Measurements from ENCODE around the gene BACH2. TPM values are rescaled to one million over a fixed set of nuclear protein-coding genes. Genes with fewer than 3 reads are reported as not detected.
A peak's percentile ranks its signal among the peaks of the same experiment; 100 is the strongest.

Gene BACH2
- total RNA-seq, 1 donor from 2014 or later: 88.8 TPM

DNA sequence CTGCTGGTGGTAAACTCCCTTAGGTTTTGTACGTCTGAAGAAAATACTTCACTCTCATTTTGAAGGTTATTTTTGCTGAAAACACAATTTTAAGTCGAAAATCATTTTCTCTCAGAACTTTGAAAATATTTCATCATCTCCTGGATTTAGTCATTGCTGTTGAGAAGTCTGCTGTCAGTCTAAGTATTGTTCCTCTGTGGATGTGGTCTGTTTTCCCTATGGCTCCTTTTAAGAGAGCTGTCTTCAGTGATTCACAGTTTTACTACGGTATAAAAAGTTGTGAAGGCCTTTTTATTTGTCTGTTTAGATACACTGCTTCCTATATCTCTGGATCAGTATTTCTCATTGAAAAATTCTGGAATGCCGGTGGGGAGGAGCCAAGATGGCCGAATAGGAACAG is 243.0 kb downstream of the BACH2 start:
- intact Hi-C loops (cut with micrococcal nuclease): no loop called here
- Mint-ChIP-seq H3K4me1 (ENCODE audit: low read depth) (peaks cover 38% of the 10 kb centered on the region), H3K36me3 (ENCODE audit: low read depth) (peaks cover 84% of the 10 kb centered on the region)

DNA sequence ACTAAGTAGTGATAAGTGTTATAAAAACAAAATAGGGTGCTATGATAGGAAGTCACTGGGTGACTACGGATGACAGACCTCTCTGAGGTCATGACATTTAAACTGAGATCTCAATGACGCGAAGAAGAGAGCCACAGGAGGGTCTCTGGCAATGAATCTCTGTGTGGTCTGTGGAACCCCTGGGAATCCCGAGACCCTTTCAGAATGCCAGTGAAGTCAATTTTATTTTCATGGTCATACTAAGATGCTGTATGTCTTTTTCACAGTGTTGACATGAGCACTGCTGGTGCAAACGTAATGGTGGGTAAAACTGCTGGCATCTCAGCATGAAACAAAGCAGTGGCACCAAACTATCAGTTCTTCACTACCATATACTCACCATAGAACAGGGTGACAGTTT is 247.3 kb downstream of the BACH2 start:
- peaks cover 46% of the 10 kb centered on the region for H3K4me1 Mint-ChIP-seq (ENCODE audit: low read depth)
- peaks cover 68% of the 10 kb centered on the region for H3K36me3 Mint-ChIP-seq (ENCODE audit: low read depth)
- intact Hi-C loops (cut with micrococcal nuclease): loop anchor here (1.0 to 2.0 kb wide), 3 partner anchors 20 to 95 kb away; no protein-coding TSS in a partner anchor
- H3K4me3 Mint-ChIP-seq (ENCODE audit: low read depth): peak overlapping the region; percentile 19
- peaks cover 23% of the 10 kb centered on the region for H3K9me3 Mint-ChIP-seq
- H3K27me3 Mint-ChIP-seq (ENCODE audit: low read depth): no peaks in the 10 kb centered on the region
- no peak for DNase-seq (ENCODE audit: low spot score)
- peak overlapping the region; percentile 81 for H3K27ac Mint-ChIP-seq

More for the DNA sequence above, 243.0 kb downstream of the BACH2 start:
- Mint-ChIP-seq H3K4me3 (ENCODE audit: low read depth) (no peak overlapping the region), H3K27ac (peak overlapping the region; percentile 33), H3K9me3 (peaks cover 48% of the 10 kb centered on the region), H3K27me3 (ENCODE audit: low read depth) (no peaks in the 10 kb centered on the region)
- DNase-seq (ENCODE audit: low spot score): no peak

DNA sequence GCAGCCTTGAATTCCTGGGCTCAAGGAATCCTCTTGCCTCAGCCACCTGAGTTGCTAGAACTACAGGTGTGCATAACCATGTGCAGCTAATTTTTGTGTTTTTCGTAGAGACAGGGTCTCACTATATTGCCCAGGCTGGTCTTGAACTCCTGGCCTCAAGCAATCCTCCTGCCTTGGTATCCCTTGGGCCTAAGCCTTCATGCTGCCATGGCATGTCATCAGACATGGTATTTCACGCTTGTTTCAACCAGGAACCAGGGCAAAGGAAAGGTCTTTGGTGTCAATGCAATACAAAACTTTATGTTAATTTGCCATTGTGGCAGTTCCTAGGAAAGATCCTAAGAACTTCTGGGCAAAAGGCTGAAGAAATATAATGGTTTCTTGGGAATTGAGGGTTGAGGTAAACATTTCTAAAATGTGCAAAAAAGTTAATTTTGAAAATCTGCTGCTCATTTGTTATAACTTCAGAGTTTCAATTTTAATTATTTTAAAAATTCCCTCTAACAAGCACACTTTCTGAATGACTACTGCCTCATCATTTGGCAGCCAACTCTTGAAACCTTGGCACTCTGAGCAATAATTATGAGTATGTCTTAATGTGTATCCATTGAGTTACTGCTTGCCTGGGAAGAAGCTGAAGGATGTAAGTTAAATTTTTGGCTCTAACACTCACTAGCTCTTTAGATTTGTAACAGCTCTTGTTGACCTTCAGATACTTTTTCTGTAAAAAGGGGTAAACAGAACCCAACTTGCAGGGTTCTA is 248.3 kb downstream of the BACH2 start:
- H3K27ac Mint-ChIP-seq: peak overlapping the region; percentile 81
- DNase-seq (ENCODE audit: low spot score): no peak
- peaks cover 59% of the 10 kb centered on the region for H3K36me3 Mint-ChIP-seq (ENCODE audit: low read depth)
- no peaks in the 10 kb centered on the region for H3K27me3 Mint-ChIP-seq (ENCODE audit: low read depth)
- no peak overlapping the region for H3K4me3 Mint-ChIP-seq (ENCODE audit: low read depth)
- peaks cover 42% of the 10 kb centered on the region for H3K4me1 Mint-ChIP-seq (ENCODE audit: low read depth)
- intact Hi-C loops (cut with micrococcal nuclease): loop anchor here (1.0 to 2.0 kb wide), 4 partner anchors 20 to 40 kb away; no protein-coding TSS in a partner anchor
- peaks cover 14% of the 10 kb centered on the region for H3K9me3 Mint-ChIP-seq

DNA sequence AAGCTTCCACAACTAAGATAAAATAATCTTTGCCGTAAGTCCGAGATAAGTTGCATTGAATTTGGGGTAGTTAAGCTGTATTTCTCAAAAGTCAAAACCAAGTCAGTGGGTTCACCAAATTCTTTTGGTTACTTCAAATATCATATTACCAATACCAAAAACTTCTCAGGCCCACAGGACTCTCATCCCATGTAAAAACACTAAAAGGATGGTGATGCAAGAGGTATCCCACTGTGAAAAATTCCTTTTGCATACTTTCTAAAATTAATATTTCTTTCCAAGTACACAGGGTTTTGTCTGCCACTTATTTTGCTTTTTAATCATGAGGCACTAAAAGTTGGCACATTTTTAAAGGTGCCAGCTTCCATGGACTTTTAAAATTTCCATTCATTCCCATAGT is 251.1 kb downstream of the BACH2 start:
- H3K4me3 Mint-ChIP-seq (ENCODE audit: low read depth): no peak overlapping the region
- peaks cover 43% of the 10 kb centered on the region for H3K36me3 Mint-ChIP-seq (ENCODE audit: low read depth)
- no peaks in the 10 kb centered on the region for H3K9me3 Mint-ChIP-seq
- no peak for DNase-seq (ENCODE audit: low spot score)
- H3K4me1 Mint-ChIP-seq (ENCODE audit: low read depth): peaks cover 38% of the 10 kb centered on the region
- intact Hi-C loops (cut with micrococcal nuclease): loop anchor here (2.0 kb wide), 2 partner anchors 19 to 65 kb away; no protein-coding TSS in a partner anchor
- H3K27ac Mint-ChIP-seq: no peak overlapping the region
- no peaks in the 10 kb centered on the region for H3K27me3 Mint-ChIP-seq (ENCODE audit: low read depth)

DNA sequence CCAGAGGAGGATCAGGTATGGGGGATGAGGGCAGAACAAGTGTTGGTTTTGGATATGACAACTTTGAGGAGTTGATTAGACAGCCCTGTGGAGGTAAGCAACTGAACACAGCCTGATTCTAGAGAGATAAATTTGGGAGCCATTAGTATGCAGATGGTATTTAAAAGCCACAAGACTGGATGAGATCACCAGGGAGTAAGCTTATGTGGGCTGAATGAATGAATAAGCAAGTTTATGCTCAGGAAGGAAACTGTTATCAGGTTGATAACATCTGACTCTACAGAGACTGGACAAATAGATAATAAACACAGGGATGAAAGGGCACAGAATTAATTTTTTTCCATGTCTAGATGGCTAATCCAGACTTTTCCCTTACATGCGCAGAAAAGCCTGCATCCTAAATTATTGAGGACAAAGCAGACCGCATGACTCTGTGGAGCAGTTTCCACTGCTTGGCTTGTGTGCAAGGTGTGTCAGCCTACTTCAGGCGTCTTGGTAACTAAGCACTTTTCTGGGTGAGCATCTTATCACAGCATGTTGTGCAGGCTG is 251.7 kb downstream of the BACH2 start:
- peaks cover 34% of the 10 kb centered on the region for H3K4me1 Mint-ChIP-seq (ENCODE audit: low read depth)
- DNase-seq (ENCODE audit: low spot score): no peak
- H3K27me3 Mint-ChIP-seq (ENCODE audit: low read depth): no peaks in the 10 kb centered on the region
- no peak overlapping the region for H3K27ac Mint-ChIP-seq
- intact Hi-C loops (cut with micrococcal nuclease): loop anchor here (1.0 to 2.0 kb wide), 3 partner anchors 18 to 66 kb away; no protein-coding TSS in a partner anchor
- peaks cover 41% of the 10 kb centered on the region for H3K36me3 Mint-ChIP-seq (ENCODE audit: low read depth)
- H3K4me3 Mint-ChIP-seq (ENCODE audit: low read depth): no peak overlapping the region
- no peaks in the 10 kb centered on the region for H3K9me3 Mint-ChIP-seq

DNA sequence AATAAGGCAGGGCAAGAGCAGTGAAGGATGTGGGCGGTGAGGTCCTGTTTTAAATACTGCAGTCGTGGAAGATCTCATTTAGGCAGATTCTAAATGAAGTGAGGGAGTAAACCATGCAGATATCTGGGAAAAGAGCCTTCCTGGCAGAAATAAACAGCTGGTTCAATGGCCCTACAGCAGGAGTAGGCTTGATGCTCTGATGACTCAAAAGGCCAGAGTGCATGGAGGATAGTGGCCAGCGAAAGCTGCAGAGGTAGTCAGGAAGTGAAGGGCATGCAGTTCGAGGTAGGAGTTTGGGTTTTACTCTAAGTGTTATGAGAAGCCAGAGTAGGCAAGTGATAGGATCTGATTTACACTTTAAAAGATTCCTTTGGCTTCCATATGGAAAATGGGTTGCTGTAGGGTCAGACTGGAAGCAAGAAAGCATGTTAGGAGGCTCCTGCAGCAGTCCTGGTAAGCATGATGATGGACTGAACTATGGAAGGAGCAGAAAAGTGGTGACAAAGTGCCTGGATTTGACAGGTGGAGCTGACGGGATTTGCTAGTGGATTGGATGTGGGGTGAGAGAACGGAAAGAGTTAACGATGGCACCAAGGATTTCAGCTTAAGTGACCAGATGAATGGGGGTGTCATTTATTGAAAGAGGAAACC is 252.3 kb downstream of the BACH2 start:
- H3K4me1 Mint-ChIP-seq (ENCODE audit: low read depth): peaks cover 28% of the 10 kb centered on the region
- no peak for DNase-seq (ENCODE audit: low spot score)
- intact Hi-C loops (cut with micrococcal nuclease): loop anchor here (1.0 to 2.0 kb wide), 3 partner anchors 18 to 66 kb away; no protein-coding TSS in a partner anchor
- H3K4me3 Mint-ChIP-seq (ENCODE audit: low read depth): no peak overlapping the region
- H3K9me3 Mint-ChIP-seq: no peaks in the 10 kb centered on the region
- H3K36me3 Mint-ChIP-seq (ENCODE audit: low read depth): peaks cover 42% of the 10 kb centered on the region
- no peak overlapping the region for H3K27ac Mint-ChIP-seq
- H3K27me3 Mint-ChIP-seq (ENCODE audit: low read depth): no peaks in the 10 kb centered on the region

DNA sequence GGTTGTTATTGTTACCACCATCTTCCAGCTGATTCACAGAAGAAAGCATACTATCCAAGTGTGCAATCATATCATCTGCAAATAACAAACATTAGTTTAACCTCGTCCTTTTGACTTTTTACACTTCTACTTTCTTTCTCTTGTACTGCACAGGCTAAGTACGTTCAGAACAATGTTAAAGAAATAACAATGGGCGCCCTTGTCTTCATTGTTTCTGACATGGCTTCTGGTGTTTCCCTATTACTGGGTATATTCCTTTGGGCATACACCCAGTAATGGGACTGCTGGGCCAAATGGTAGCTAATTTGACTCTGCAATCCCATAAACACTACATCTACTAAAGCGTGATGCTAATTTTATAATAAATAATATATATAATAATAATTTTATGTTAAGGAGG is 255.7 kb downstream of the BACH2 start:
- Mint-ChIP-seq H3K27ac (no peak overlapping the region), H3K9me3 (no peaks in the 10 kb centered on the region), H3K4me3 (ENCODE audit: low read depth) (no peak overlapping the region), H3K4me1 (ENCODE audit: low read depth) (peaks cover 15% of the 10 kb centered on the region), H3K36me3 (ENCODE audit: low read depth) (peaks cover 48% of the 10 kb centered on the region), H3K27me3 (ENCODE audit: low read depth) (no peaks in the 10 kb centered on the region)
- intact Hi-C loops (cut with micrococcal nuclease): no loop called here
- DNase-seq (ENCODE audit: low spot score): no peak

DNA sequence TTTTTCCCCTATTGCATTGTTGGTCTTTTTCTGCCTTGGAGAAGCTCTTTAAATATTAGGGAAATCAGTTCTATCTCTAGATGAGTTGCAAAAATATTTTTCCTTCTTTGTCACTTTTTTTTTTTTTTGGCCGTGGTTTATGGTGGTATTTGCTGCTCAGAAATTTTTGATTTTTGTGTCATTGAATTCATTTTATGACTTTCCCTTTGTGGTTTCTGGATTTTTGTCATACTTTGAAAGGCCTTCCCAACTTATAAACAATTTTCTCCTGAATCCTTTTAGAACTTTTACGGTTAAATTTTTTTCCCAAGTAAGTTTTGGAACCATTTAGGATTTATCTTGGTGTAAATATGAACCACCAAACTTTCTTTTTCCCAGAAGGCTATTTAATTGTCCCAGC is 256.7 kb downstream of the BACH2 start:
- Mint-ChIP-seq H3K27ac (no peak overlapping the region), H3K36me3 (ENCODE audit: low read depth) (peaks cover 56% of the 10 kb centered on the region), H3K27me3 (ENCODE audit: low read depth) (no peaks in the 10 kb centered on the region), H3K4me3 (ENCODE audit: low read depth) (no peak overlapping the region), H3K9me3 (no peaks in the 10 kb centered on the region), H3K4me1 (ENCODE audit: low read depth) (peaks cover 22% of the 10 kb centered on the region)
- DNase-seq (ENCODE audit: low spot score): no peak
- intact Hi-C loops (cut with micrococcal nuclease): no loop called here

DNA sequence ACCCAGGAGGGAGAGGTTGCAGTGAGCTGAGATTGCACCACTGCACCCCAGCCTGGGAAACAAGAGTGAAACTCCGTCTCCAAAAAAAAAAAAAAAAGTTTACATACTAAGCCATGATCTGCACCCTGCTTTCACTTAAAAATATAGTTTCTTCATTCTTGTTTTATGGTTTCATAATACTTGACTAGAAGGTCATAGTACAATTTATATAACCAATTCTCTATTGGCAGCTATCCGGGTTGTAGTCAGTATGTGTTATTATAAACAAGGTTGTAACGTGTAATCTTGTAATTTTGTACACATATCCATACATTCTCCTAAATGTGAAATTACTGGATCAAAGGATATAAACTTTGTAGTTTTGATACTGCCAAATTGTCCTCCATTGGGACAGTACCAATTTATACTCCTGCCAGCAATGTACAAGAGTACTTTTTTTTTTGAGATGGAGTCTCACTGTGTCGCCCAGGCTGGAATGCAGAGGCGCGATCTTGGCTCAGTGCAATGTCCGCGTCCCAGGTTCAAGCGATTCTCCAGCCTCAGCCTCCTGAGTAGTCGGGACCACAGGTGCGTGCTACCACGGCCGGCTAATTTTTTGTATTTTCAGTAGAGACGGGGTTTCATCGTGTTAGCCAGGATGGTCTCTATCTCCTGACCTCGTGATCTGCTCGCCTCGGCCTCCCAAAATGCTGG is 257.5 kb downstream of the BACH2 start:
- no peak overlapping the region for H3K27ac Mint-ChIP-seq
- no peak overlapping the region for H3K4me3 Mint-ChIP-seq (ENCODE audit: low read depth)
- peaks cover 60% of the 10 kb centered on the region for H3K36me3 Mint-ChIP-seq (ENCODE audit: low read depth)
- DNase-seq (ENCODE audit: low spot score): no peak
- no peaks in the 10 kb centered on the region for H3K27me3 Mint-ChIP-seq (ENCODE audit: low read depth)
- H3K9me3 Mint-ChIP-seq: no peaks in the 10 kb centered on the region
- peaks cover 25% of the 10 kb centered on the region for H3K4me1 Mint-ChIP-seq (ENCODE audit: low read depth)
- intact Hi-C loops (cut with micrococcal nuclease): no loop called here

DNA sequence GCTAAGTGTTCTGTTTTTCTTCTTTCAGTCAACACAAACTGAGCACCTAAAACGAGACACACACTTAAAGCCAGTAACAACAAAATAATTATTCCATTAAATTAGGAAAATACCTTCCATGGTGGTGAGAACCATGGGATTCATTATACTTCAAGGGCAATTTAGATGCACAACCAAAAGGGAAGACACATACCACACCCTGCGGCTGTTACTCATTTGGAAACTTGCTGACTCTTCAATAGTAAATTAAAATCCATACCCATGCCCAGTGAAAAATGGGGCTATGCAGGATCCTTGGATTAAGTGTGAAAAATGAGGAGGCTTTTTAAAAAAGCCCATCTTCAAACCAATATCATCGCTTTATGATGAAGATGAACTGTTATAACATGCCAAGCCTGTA is 259.7 kb downstream of the BACH2 start:
- no peak for DNase-seq (ENCODE audit: low spot score)
- intact Hi-C loops (cut with micrococcal nuclease): no loop called here
- peaks cover 78% of the 10 kb centered on the region for H3K36me3 Mint-ChIP-seq (ENCODE audit: low read depth)
- peaks cover 25% of the 10 kb centered on the region for H3K4me1 Mint-ChIP-seq (ENCODE audit: low read depth)
- peaks cover 10% of the 10 kb centered on the region for H3K9me3 Mint-ChIP-seq
- H3K4me3 Mint-ChIP-seq (ENCODE audit: low read depth): no peak overlapping the region
- no peaks in the 10 kb centered on the region for H3K27me3 Mint-ChIP-seq (ENCODE audit: low read depth)
- no peak overlapping the region for H3K27ac Mint-ChIP-seq

DNA sequence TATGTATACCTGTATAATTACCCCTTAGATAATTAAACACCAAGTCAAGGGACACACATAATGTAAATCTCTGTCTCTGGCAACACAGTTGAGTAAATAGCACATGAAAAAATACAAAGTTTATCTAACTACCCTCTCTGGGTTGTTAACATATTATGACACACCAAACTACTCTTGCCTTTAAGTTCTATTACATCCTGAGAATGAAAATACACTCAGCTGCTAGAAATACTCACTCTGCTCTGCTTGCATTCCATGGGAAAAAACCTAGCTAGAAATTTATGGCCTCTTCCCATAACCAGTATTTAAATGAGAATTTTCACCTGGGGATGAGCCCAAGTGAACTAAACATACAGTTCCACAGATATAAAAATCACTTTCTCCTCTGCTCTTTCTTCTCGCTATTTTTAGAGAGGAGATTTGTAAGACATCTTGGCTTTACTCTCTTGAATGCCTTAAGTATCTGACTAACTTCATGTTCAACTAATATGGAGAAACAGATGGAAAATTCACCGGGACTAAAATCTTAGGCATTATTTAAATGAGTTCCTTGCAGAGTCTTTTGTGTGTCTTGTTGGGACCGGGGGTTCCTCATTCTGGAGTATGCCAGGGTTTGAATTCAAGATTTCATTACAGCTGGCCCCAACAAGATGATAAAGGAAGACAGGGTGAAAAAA is 261.5 kb downstream of the BACH2 start:
- no peak overlapping the region for H3K27ac Mint-ChIP-seq
- DNase-seq (ENCODE audit: low spot score): no peak
- peaks cover 10% of the 10 kb centered on the region for H3K9me3 Mint-ChIP-seq
- H3K27me3 Mint-ChIP-seq (ENCODE audit: low read depth): no peaks in the 10 kb centered on the region
- peaks cover 28% of the 10 kb centered on the region for H3K4me1 Mint-ChIP-seq (ENCODE audit: low read depth)
- H3K4me3 Mint-ChIP-seq (ENCODE audit: low read depth): no peak overlapping the region
- H3K36me3 Mint-ChIP-seq (ENCODE audit: low read depth): peaks cover 81% of the 10 kb centered on the region
- intact Hi-C loops (cut with micrococcal nuclease): no loop called here

DNA sequence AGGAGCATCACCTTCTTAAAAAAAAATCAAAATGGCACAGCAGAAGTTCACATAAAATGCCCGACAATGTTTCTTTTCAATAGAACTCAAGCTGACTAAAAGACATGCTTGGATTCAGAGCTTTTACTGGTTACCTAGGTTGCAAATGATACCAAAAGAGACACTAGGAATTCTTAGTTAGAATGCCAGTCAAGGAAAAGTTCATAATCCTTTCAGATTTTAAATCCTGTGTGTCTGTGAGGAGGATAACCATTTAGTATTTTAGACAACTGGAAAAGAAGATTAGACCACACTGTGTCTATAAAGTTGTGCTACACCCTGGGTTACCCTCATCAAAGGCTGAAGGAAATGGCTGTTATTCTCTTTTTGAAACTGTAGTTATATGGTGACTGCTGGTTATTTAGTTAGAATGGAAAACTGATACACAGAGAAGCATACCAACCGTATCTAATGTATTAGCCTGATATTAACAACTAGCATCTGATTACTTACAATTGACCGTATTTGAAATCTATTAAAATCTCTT is 262.8 kb downstream of the BACH2 start:
- Mint-ChIP-seq H3K4me1 (ENCODE audit: low read depth) (peaks cover 39% of the 10 kb centered on the region), H3K27ac (no peak overlapping the region), H3K27me3 (ENCODE audit: low read depth) (no peaks in the 10 kb centered on the region), H3K36me3 (ENCODE audit: low read depth) (peaks cover 84% of the 10 kb centered on the region), H3K4me3 (ENCODE audit: low read depth) (no peak overlapping the region), H3K9me3 (peaks cover 10% of the 10 kb centered on the region)
- intact Hi-C loops (cut with micrococcal nuclease): no loop called here
- DNase-seq (ENCODE audit: low spot score): no peak

Data from activated T-helper 2 cell treated with anti-CD3 and anti-CD28 coated beads, Interferon-gamma antibody, Interleukin-2, Interleukin-4, amounts not matched to agents 10 μg/mL and 5 μg/mL and 100 μg/mL, durations not matched to agents 14 hours and 24 hours and 36 hours (primary cell).